OCI-LY7 (cell line): Measurements from ENCODE around the gene CDK17. TPM values are rescaled to one million over a fixed set of nuclear protein-coding genes. Genes with fewer than 3 reads are reported as not detected.
A peak's percentile ranks its signal among the peaks of the same experiment; 100 is the strongest.
"Not testable (repeated sequence)": the region's sequence is repeated elsewhere in the genome, so short reads cannot be mapped to it uniquely, and the experiment has no call there.

ENCODE experiments used
- BruUV-seq: library from RNA; stranded (reverse); fragments of 400-500 nt; replicated peaks from 2 replicates; lab custom pipeline; 2021; lab: Mats Ljungman, UMichigan
- CTCF ChIA-PET: fragments of 300-600 bp; sonication (Branson Sonifier 250); formaldehyde crosslinking; loops from one replicate; lab custom pipeline; 2022; ENCODE audit warnings: antibody characterized with exemption; ENCODE audit not compliant: unreplicated experiment; lab: Charles Lee
- POLR2A ChIA-PET: fragments of 300-600 bp; sonication (Branson Sonifier 250); formaldehyde crosslinking; loops from one replicate; lab custom pipeline; 2022; ENCODE audit warnings: antibody characterized with exemption; lab: Charles Lee
- DNase-seq: peaks from one replicate; pipeline ENCODE4 v3.0.0-alpha.2; 2015; ENCODE audit warnings: low spot score
- H2AFZ ChIP-seq: fragments of 200-600 bp; sonication (generic), shearing (Covaris generic); 2 replicates; pipeline ENCODE4 v1.6.1; 2014; ENCODE audit warnings: mild to moderate bottlenecking, antibody characterized with exemption, low read length, moderate library complexity
- H3K27ac ChIP-seq: fragments of 200-600 bp; sonication (generic); 2 replicates; pipeline ENCODE4 v1.5.1; 2014; ENCODE audit warnings: mixed run types, low read depth, mild to moderate bottlenecking, moderate library complexity, low read length, inconsistent platforms; ENCODE audit not compliant: poor library complexity, severe bottlenecking
- H3K36me3 ChIP-seq: fragments of 200-600 bp; sonication (generic); 2 replicates; pipeline ENCODE4 v1.6.1; 2014; ENCODE audit warnings: mild to moderate bottlenecking, antibody characterized with exemption, low read length, moderate library complexity, mixed read lengths; ENCODE audit not compliant: insufficient read depth
- H3K4me1 ChIP-seq: fragments of 200-600 bp; sonication (generic); 2 replicates; pipeline ENCODE4 v1.5.1; 2014; ENCODE audit warnings: mild to moderate bottlenecking, low read length; ENCODE audit not compliant: insufficient read depth, poor library complexity, severe bottlenecking
- H3K4me2 ChIP-seq: fragments of 200-600 bp; sonication (generic); 2 replicates; pipeline ENCODE4 v1.6.1; 2014; ENCODE audit warnings: mild to moderate bottlenecking, low read length
- H3K4me3 ChIP-seq: fragments of 200-600 bp; sonication (generic); 2 replicates; pipeline ENCODE4 v1.5.1; 2014; ENCODE audit warnings: mild to moderate bottlenecking, low read depth, low read length; ENCODE audit not compliant: poor library complexity, severe bottlenecking
- H3K79me2 ChIP-seq: fragments of 200-600 bp; sonication (generic); 2 replicates; pipeline ENCODE4 v1.6.1; 2016; ENCODE audit warnings: low read depth, mild to moderate bottlenecking, low read length, moderate library complexity, mixed read lengths; ENCODE audit not compliant: insufficient read depth
- H3K9me2 ChIP-seq: fragments of 200-600 bp; sonication (generic); 2 replicates; pipeline ENCODE4 v1.6.1; 2016; ENCODE audit warnings: mild to moderate bottlenecking, low read length, mixed read lengths; ENCODE audit not compliant: insufficient read depth
- H3K9me3 ChIP-seq: fragments of 200-600 bp; sonication (generic); 2 replicates; pipeline ENCODE4 v1.6.1; 2014; ENCODE audit warnings: mild to moderate bottlenecking, mixed run types, low read length, mixed read lengths
- H4K20me1 ChIP-seq: fragments of 200-600 bp; sonication (generic); 2 replicates; pipeline ENCODE4 v1.6.1; 2014; ENCODE audit warnings: mild to moderate bottlenecking, antibody characterized with exemption, low read length, moderate library complexity, mixed read lengths; ENCODE audit not compliant: insufficient read depth
- EZH2phosphoT487 ChIP-seq: fragments of 200-600 bp; sonication (generic); IDR thresholded peaks from 2 replicates; pipeline ENCODE4 v1.6.1; 2018; ENCODE audit warnings: low read depth, borderline replicate concordance, mild to moderate bottlenecking, mixed run types, antibody characterized with exemption, low read length, moderate library complexity, mixed read lengths
- intact Hi-C: fragments of 100-400 bp; cut with micrococcal nuclease; formaldehyde crosslinking; loops from one replicate; pipeline ENCODE4 v1.10.0; 2022; ENCODE audit not compliant: unreplicated experiment
- total RNA-seq, 2 experiments: library from RNA; depleted of rRNA in 1 of 2; stranded (reverse); fragments of >200 nt in 1 of 2; shearing (Covaris generic) in 1 of 2; gene quantifications; 2 replicates each; pipeline ENCODE4 v1.2.3, GENCODE V29; 2014 to 2022
- TF ChIP-seq, protein P1 (sequence below): fragments of 200-600 bp; sonication (generic); conservative IDR thresholded peaks from 2 replicates; pipeline ENCODE4 v1.5.1; 2014; ENCODE audit warnings: mild to moderate bottlenecking, antibody characterized with exemption, low read length, moderate library complexity, mixed read lengths

CDK17 gene
- total RNA-seq, 2 experiments from 2014 or later = 34.5 to 43.4 TPM

DNA sequence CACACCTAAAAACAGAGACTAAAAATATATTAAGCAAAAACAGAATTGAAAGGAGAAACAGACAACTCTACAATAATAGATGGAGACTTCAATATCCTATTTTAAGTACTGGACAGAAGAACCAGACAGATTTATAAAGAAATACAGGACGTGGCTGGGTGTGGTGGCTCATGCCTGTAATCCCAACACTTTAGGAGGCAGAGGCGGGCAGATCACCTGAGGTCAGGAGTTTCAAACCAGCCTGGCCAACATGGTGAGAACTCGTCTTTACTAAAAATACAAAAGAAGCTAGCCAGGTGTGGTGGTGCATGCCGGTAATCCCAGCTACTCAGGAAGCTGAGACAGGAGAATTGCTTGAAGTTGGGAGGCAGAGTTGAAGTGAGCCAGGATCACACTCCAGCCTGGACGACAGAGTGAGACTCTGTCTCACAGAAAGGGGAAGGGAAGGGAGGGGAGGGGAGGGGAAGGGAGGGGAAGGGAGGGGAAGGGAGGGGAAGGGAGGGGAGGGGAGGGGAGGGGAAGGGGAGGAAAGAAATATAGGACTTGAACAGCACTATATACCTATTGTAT is 53.0 kb downstream of the CDK17 start:
- BruUV-seq = no TSS peak
- no peak for TF ChIP-seq EZH2phosphoT487
- TF ChIP-seq, protein P1, sequence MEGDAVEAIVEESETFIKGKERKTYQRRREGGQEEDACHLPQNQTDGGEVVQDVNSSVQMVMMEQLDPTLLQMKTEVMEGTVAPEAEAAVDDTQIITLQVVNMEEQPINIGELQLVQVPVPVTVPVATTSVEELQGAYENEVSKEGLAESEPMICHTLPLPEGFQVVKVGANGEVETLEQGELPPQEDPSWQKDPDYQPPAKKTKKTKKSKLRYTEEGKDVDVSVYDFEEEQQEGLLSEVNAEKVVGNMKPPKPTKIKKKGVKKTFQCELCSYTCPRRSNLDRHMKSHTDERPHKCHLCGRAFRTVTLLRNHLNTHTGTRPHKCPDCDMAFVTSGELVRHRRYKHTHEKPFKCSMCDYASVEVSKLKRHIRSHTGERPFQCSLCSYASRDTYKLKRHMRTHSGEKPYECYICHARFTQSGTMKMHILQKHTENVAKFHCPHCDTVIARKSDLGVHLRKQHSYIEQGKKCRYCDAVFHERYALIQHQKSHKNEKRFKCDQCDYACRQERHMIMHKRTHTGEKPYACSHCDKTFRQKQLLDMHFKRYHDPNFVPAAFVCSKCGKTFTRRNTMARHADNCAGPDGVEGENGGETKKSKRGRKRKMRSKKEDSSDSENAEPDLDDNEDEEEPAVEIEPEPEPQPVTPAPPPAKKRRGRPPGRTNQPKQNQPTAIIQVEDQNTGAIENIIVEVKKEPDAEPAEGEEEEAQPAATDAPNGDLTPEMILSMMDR = no peak
- peaks cover 95% of the 10 kb centered on the region for H3K79me2 ChIP-seq
- ChIA-PET POLR2A (interaction anchor here (0.6 to 2.4 kb wide), 18 partner anchors 9 to 314 kb away, joined by 3 to 23 read pairs (median 4); no protein-coding TSS in a partner anchor), CTCF (interaction anchor here (1.0 kb wide), 1 partner anchor 10 kb away, joined by 5 read pairs; no protein-coding TSS in a partner anchor)
- H3K9me3 ChIP-seq = peaks cover 43% of the 10 kb centered on the region; the same call in 1 of the 2 replicates
- H3K27ac ChIP-seq = peak overlapping the region; percentile 41
- DNase-seq = no peak
- no peak overlapping the region for H2AFZ ChIP-seq
- H3K4me1 ChIP-seq = peaks cover 34% of the 10 kb centered on the region
- H3K4me3 ChIP-seq = peak overlapping the region; percentile 48
- H3K4me2 ChIP-seq = peak overlapping the region; percentile 70
- intact Hi-C loops = no loop called here
- H3K9me2 ChIP-seq = no peaks in the 10 kb centered on the region
- no peaks in the 10 kb centered on the region for H4K20me1 ChIP-seq
- H3K36me3 ChIP-seq = peaks cover 37% of the 10 kb centered on the region

DNA sequence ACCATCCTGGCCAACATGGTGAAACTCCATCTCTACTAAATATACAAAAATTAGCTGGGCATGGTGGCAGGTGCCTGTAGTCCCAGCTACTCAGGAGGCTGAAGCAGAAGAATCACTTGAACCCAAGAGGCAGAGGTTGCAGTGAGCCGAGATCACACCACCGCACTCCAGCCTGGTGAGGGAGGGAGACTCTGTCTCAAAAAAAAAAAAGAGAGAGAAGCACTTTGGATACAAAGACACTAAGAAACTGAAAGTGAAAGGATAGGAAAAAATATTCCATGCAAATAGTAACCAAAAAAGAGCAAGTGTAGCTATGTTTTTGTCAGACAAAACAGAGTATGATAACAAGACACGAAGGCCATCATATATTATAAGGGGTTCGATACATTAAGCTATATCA is 53.5 kb downstream of the CDK17 start:
- Histone ChIP-seq H3K4me2 (peak overlapping the region; percentile 70), H3K9me3 (peaks cover 43% of the 10 kb centered on the region; the same call in 1 of the 2 replicates), H3K4me3 (peak overlapping the region; percentile 48), H3K4me1 (peaks cover 29% of the 10 kb centered on the region), H3K27ac (peak overlapping the region; percentile 41), H3K79me2 (peaks cover 95% of the 10 kb centered on the region), H3K36me3 (peaks cover 39% of the 10 kb centered on the region)
- DNase-seq = peak; percentile 12
- intact Hi-C loops, H2AFZ ChIP-seq, H3K9me2 ChIP-seq, BruUV-seq, H4K20me1 ChIP-seq: not testable (repeated sequence)
- CTCF ChIA-PET = interaction anchor here (1.0 kb wide), 1 partner anchor 9 kb away, joined by 5 read pairs; no protein-coding TSS in a partner anchor
- POLR2A ChIA-PET = interaction anchor here (0.6 to 2.4 kb wide), 12 partner anchors 9 to 149 kb away, joined by 3 to 23 read pairs (median 4); no protein-coding TSS in a partner anchor

DNA sequence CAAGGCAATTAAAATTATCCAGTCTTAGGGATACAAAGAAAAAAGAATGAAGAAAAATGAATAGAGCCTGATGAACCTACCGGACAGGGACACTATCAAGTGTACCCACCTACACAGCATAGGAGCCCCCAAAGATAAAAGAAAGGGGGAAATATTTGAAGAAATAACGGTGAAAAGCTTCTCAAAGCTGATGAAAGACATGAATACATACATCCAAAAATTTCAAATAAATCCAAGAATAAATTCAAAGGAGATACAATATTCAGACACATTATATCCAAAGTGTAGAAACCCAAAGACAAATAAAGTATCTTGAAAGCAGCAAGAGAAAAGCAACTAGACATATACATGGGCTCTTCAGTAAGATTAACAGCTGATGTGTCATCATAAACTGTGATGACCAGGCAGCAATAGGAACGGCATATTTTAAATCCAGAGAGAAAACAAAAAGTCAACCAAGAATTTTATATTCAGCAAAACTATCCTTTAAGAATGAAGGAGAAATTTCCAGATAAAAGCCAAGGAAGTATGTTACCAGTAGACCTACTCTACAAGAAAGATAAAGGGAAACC is 56.0 kb downstream of the CDK17 start:
- no peak for DNase-seq
- BruUV-seq = no TSS peak
- peaks cover 39% of the 10 kb centered on the region for H3K36me3 ChIP-seq
- no peak overlapping the region for H3K4me2 ChIP-seq
- H3K27ac ChIP-seq = no peak overlapping the region
- H3K4me3 ChIP-seq = no peak overlapping the region
- POLR2A ChIA-PET = interaction anchor here (0.6 kb wide), 1 partner anchor 11 kb away, joined by 5 read pairs; no protein-coding TSS in a partner anchor
- peaks cover 36% of the 10 kb centered on the region; the same call in 1 of the 2 replicates for H3K9me3 ChIP-seq
- TF ChIP-seq, protein P1 = no peak
- TF ChIP-seq EZH2phosphoT487 = no peak
- CTCF ChIA-PET = no interaction called here
- H2AFZ ChIP-seq = no peak overlapping the region
- peaks cover 92% of the 10 kb centered on the region for H3K79me2 ChIP-seq
- no peaks in the 10 kb centered on the region for H3K9me2 ChIP-seq
- intact Hi-C loops = no loop called here
- peaks cover 28% of the 10 kb centered on the region for H3K4me1 ChIP-seq
- no peaks in the 10 kb centered on the region for H4K20me1 ChIP-seq
